Osteoblast (primary cell): ENCODE data around the gene EPHA4. TPM values are rescaled to one million over a fixed set of nuclear protein-coding genes. Genes with fewer than 3 reads are reported as not detected.

Experiments used
- DNase-seq: peaks from one replicate; pipeline ENCODE4 v3.0.0; 2011; ENCODE audit warnings: low spot score, mixed read lengths; ENCODE audit not compliant: insufficient read length; ENCODE audit errors: missing footprints
- H2AFZ ChIP-seq: 2 replicates; pipeline ENCODE4 v1.6.0; 2011; ENCODE audit warnings: mild to moderate bottlenecking, low read length
- H3K27ac ChIP-seq: 2 replicates; pipeline ENCODE4 v1.5.1; 2011; ENCODE audit warnings: mild to moderate bottlenecking, low read depth, low read length, moderate library complexity
- H3K27me3 ChIP-seq: 2 replicates; pipeline ENCODE4 v1.6.0; 2012; ENCODE audit warnings: mild to moderate bottlenecking, control low read depth, inconsistent platforms, low read length, moderate library complexity; ENCODE audit not compliant: insufficient read depth
- H3K36me3 ChIP-seq: 2 replicates; pipeline ENCODE4 v1.5.1; 2011; ENCODE audit warnings: mild to moderate bottlenecking, low read length, control low read depth, moderate library complexity; ENCODE audit not compliant: insufficient read depth
- H3K4me1 ChIP-seq: 2 replicates; pipeline ENCODE4 v1.5.1; 2011; ENCODE audit warnings: mild to moderate bottlenecking, low read length, control low read depth, moderate library complexity; ENCODE audit not compliant: insufficient read depth
- H3K4me2 ChIP-seq: 2 replicates; pipeline ENCODE4 v1.6.0; 2011; ENCODE audit warnings: mild to moderate bottlenecking, low read length; ENCODE audit not compliant: insufficient read depth
- H3K4me3 ChIP-seq: fragments of 200-600 bp; sonication (generic); 3 replicates; pipeline ENCODE4 v1.5.1; 2012; ENCODE audit warnings: mild to moderate bottlenecking, low read length, inconsistent platforms; ENCODE audit not compliant: insufficient read depth
- H3K79me2 ChIP-seq: 2 replicates; pipeline ENCODE4 v1.6.0; 2012; ENCODE audit warnings: mild to moderate bottlenecking, low read length, control low read depth, inconsistent platforms; ENCODE audit not compliant: insufficient read depth
- H3K9me3 ChIP-seq: 2 replicates; pipeline ENCODE4 v1.5.1; 2011; ENCODE audit warnings: low read depth, low read length, control low read depth
- H4K20me1 ChIP-seq: 2 replicates; pipeline ENCODE4 v1.6.0; 2012; ENCODE audit warnings: mild to moderate bottlenecking, low read length, control low read depth; ENCODE audit not compliant: insufficient read depth
- total RNA-seq: library from RNA; depleted of rRNA; stranded (reverse); fragments of >200 nt; gene quantifications from 2 replicates; pipeline ENCODE4 v1.2.3, GENCODE V29; 2012
- TF ChIP-seq, protein P1 (sequence below): IDR thresholded peaks from 2 replicates; pipeline ENCODE4 v1.5.1; 2011; ENCODE audit warnings: mild to moderate bottlenecking, low read depth, low read length, moderate library complexity; ENCODE audit errors: extremely low read depth

EPHA4 gene
- total RNA-seq, 1 donor = 15.9 TPM

DNA sequence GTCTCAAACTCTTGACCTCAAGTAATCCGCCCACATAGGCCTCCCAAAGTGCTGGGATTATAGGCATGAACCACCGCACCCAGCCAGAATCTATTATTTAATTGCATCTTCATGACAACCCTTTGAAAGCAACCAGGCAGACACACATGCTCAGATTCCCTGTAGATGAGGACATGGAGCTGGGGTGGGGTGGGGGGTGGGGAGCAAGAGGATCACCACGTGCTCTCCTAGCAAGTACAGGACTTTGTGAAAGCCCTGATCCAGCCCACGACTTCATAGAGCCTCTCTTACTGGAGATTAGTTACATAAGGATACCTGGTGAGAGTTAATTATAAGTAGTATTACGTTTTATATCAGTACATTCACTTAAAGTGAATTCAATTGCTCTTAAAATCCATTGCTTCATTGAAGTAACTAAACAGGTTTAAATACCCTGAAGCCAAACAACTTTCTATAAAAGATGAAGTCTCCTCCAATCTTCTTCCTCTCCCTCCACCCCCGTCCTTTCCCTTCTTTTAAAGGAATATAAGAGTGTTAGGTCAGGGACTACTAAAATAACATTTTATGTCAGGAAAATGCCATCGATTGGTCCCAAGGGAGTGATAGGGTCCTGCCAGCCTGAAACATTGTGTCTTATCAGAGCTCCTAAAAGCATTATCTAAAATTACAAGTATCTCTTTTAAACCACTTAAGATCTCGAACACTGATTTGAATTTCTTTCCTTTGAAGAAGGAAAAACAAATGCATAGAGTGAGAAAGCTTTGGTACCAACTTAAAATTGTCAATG lies 123.9 kb downstream of the EPHA4 start:
- no peaks in the 10 kb centered on the region for H4K20me1 ChIP-seq
- H3K27me3 ChIP-seq = no peaks in the 10 kb centered on the region
- DNase-seq = no peak
- no peak overlapping the region for H2AFZ ChIP-seq
- no peaks in the 10 kb centered on the region for H3K9me3 ChIP-seq
- peaks cover 8% of the 10 kb centered on the region for H3K4me1 ChIP-seq
- H3K27ac ChIP-seq = no peak overlapping the region
- no peaks in the 10 kb centered on the region for H3K36me3 ChIP-seq
- no peak overlapping the region for H3K4me3 ChIP-seq
- TF ChIP-seq, protein P1, sequence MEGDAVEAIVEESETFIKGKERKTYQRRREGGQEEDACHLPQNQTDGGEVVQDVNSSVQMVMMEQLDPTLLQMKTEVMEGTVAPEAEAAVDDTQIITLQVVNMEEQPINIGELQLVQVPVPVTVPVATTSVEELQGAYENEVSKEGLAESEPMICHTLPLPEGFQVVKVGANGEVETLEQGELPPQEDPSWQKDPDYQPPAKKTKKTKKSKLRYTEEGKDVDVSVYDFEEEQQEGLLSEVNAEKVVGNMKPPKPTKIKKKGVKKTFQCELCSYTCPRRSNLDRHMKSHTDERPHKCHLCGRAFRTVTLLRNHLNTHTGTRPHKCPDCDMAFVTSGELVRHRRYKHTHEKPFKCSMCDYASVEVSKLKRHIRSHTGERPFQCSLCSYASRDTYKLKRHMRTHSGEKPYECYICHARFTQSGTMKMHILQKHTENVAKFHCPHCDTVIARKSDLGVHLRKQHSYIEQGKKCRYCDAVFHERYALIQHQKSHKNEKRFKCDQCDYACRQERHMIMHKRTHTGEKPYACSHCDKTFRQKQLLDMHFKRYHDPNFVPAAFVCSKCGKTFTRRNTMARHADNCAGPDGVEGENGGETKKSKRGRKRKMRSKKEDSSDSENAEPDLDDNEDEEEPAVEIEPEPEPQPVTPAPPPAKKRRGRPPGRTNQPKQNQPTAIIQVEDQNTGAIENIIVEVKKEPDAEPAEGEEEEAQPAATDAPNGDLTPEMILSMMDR = no peak
- no peak overlapping the region for H3K4me2 ChIP-seq
- H3K79me2 ChIP-seq = no peaks in the 10 kb centered on the region

DNA sequence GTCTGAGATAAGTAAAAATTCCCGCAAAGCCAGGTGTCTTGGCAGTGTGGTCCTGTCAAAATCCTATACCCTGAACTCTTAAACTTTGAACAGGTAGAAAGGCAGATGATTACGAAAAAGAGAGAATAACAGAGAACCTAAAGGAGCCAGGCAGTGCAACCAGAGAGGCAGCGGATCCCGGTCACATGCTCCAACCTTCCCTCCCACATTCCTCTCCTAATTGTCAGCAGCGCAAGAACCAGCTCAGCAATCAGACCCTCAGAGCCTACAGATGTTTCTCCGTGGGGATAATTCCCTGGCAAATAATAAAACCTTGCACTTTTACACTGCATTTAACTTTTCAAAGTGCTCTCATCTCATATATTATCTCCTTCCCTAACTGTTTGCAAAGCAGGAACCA lies 124.8 kb downstream of the EPHA4 start:
- Histone ChIP-seq H3K27ac (no peak overlapping the region), H3K4me3 (no peak overlapping the region), H3K27me3 (no peaks in the 10 kb centered on the region), H3K4me2 (no peak overlapping the region), H3K79me2 (no peaks in the 10 kb centered on the region), H3K4me1 (peaks cover 8% of the 10 kb centered on the region), H3K9me3 (no peaks in the 10 kb centered on the region), H2AFZ (no peak overlapping the region), H3K36me3 (no peaks in the 10 kb centered on the region), H4K20me1 (no peaks in the 10 kb centered on the region)
- TF ChIP-seq, protein P1 = no peak
- no peak for DNase-seq

DNA sequence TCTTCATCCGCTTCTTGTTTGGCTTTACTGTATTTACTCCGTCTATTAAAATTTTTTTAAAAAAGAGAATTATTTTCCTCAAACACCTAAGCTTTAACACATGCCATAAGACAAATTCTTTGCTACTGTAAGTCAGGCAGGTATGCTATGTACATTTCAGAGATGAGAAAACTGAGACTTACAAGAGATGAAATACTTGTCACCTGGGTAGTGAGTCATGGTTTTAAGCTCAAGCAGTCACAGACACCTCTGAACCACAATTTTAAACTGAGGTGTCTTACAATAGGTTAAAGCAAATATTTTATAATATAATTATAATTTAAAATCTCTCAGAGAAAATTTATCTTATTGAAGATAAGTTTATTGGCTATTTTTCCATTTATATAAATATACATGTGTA lies 126.0 kb downstream of the EPHA4 start:
- Histone ChIP-seq H3K27ac (no peak overlapping the region), H3K4me1 (peaks cover 8% of the 10 kb centered on the region), H3K4me2 (no peak overlapping the region), H3K27me3 (no peaks in the 10 kb centered on the region), H4K20me1 (no peaks in the 10 kb centered on the region), H3K36me3 (no peaks in the 10 kb centered on the region), H3K4me3 (no peak overlapping the region), H3K9me3 (no peaks in the 10 kb centered on the region), H2AFZ (no peak overlapping the region), H3K79me2 (no peaks in the 10 kb centered on the region)
- no peak for DNase-seq
- TF ChIP-seq, protein P1 = no peak

- Histone ChIP-seq H4K20me1 (no peaks in the 10 kb centered on the region), H3K27ac (peak overlapping the region; percentile 30), H3K27me3 (no peaks in the 10 kb centered on the region), H3K79me2 (no peaks in the 10 kb centered on the region), H3K4me1 (peaks cover 8% of the 10 kb centered on the region), H2AFZ (no peak overlapping the region), H3K9me3 (no peaks in the 10 kb centered on the region), H3K4me3 (no peak overlapping the region), H3K4me2 (peak overlapping the region; percentile 39), H3K36me3 (no peaks in the 10 kb centered on the region)
- TF ChIP-seq, protein P1 = no peak
- DNase-seq = no peak
Observed at GRCh38 chr2:221444106-221444505, 128.0 kb downstream of the EPHA4 start.
